ENCODE measurements around the gene ADK.

Gene ADK

DNA sequence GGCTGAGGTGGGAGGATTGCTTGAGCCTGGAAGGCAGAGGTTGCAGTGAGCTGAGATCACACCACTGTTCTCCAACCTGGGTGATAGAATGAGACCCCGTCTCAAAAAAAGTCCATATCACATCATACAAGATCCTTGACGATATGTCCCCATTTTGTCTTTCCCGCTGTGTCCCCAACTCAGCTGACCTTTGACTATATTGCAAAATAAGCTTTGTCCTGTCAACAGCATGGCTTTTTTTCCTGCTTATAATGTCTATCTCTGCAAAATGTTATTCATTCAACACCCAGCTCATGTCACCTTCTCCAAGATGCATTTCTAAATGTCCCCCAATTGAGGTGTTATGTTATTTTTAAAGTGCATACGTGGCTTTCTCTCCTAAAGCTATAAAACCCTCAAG, 539.4 kb downstream of the ADK start:
- no peak for DNase-seq

DNA sequence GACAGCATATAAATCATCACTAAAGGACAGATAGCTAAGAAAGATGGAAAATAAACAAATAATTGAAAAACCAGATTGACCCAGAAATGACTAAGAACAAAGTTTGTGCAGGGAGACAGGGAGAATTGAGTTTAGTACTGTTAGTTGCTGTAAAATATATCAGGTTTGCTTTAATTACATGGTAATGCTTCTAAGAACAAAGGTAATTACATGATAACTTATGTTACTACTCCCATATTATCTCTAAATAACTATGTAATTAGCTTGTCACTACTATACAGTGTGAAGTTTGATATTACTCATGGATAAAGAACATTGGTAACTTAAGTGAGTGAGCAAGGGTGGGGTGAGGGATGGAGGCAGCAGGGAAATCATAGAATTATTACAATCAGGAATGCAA, 540.1 kb downstream of the ADK start:
- no peak for DNase-seq

GRCh38 chr10:74704629-74705357, 553.8 kb downstream of the ADK start:
- no peak for DNase-seq

DNA sequence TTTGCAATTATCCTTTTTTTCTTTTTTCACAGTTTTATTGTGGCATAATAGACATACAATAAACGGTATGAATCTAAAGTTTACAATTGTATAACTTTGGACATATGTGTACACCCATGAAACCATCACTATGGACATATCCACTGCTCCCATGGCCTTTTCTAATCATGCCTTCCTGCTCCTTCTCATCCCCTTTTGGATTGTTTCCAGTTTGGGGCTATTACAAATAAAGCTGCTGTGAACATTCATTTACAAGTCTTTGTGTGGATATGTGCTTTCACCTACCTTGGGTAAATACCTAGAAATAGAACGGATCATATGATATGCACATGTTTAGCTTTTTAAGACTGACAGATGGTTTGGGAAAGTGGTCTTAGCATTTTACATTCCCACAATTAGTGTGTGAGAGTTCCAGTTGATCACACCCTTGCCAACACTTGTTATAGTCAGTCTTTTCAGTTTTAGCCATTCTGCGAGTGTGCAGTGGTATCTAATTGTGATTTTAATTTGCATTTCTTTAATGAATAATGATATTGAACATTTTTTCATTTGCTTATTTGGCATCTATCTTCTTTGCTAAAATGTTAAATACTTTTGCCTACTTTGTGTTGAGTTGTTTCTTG, 554.4 kb downstream of the ADK start:
- no peak for DNase-seq

GRCh38 chr10:74706966-74707365, 555.9 kb downstream of the ADK start:
- DNase-seq: no peak

GRCh38 chr10:74708246-74708645, 557.2 kb downstream of the ADK start:
- DNase-seq: no peak

- no peak for DNase-seq
These were observed 567.2 kb downstream of the ADK start for GRCh38 chr10:74718208-74718607.

- DNase-seq: no peak
These were observed 577.2 kb downstream of the ADK start for GRCh38 chr10:74728225-74728624.

- DNase-seq: no peak
These were observed 579.2 kb downstream of the ADK start for GRCh38 chr10:74730246-74730645.

- DNase-seq: no peak
These were observed 582.6 kb downstream of the ADK start for GRCh38 chr10:74733612-74734011.

DNA sequence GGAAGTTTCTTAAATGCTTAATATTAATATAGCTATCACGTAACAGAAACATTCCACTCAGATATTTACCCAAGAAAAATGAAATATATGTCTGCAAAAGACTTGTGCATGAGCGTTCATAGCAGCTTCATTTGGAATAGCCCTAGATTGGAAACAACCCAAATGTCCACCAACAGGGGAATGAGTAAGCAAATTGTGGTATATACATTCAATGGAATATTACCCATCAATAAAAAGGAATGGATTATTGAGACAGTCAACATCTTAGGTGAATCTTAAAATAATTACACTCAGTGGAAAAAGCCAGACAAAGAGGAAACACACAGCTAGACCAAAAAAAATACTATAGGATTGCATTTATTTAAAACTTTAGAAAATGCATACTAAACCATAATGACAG, 585.0 kb downstream of the ADK start:
- DNase-seq: no peak

GRCh38 chr10:74738052-74738451, 587.0 kb downstream of the ADK start:
- no peak for DNase-seq

DNA sequence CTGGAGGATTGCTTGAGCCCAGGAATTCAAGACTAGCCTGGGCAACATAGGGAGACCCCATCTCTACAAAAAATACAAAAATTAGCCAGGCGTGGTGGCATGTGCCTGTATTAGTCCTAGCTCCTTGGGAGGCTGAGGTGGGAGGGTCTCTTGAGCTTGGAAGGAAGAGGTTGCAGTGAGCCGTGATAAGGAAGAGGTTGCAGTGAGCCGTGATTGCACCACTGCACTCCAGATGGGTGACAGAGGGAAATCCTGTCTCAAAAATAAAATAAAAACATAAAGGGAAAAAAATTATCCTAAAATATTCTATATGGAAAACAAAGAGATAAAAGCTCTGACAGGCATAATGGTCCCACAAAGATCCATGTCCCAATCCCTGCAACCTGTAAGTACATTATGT, 587.5 kb downstream of the ADK start:
- DNase-seq: no peak

- DNase-seq: peak; percentile 13
These were observed 588.1 kb downstream of the ADK start for GRCh38 chr10:74738985-74739567.

DNA sequence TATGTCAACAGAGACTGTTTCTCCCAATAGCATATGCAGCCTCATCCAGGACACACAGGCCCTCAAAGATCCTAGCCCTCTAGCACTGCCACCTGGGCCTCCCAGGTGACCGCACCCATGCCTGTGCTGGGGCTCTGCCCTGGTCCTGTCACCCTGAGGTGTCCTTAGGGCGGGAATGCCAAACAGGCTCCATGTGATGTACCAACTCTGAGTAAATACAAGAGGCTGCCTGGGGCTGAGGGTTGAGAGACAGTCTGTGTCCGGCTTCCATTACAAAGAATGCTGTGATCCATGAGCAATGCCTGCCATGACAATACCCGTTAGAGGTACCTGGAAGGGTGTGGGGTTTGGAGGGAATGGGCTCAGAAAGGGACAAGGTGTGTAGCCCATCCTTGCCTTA, 592.4 kb downstream of the ADK start:
- no peak for DNase-seq

DNA sequence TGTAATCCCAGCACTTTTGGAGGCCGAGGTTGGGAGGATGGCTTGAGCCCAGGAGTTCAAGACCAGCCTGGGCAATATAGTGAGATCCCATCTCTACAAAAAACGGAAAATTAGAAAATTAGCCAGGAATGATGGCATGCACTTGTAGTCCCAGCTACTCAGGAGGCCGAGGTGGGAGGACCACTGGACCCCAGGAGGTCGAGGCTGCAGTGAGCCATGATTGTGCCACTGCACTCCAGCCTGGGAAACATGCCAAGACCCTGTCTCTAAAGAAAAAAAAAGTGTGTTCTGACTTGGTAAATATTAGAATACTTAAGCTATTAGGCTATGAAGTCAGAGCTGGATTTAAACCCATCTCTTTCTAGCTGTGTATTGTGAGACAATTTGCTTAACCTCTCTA, 594.4 kb downstream of the ADK start:
- no peak for DNase-seq

GRCh38 chr10:74746813-74747212, 595.8 kb downstream of the ADK start:
- no peak for DNase-seq

GRCh38 chr10:74748468-74749031, 597.5 kb downstream of the ADK start:
- DNase-seq: no peak

DNA sequence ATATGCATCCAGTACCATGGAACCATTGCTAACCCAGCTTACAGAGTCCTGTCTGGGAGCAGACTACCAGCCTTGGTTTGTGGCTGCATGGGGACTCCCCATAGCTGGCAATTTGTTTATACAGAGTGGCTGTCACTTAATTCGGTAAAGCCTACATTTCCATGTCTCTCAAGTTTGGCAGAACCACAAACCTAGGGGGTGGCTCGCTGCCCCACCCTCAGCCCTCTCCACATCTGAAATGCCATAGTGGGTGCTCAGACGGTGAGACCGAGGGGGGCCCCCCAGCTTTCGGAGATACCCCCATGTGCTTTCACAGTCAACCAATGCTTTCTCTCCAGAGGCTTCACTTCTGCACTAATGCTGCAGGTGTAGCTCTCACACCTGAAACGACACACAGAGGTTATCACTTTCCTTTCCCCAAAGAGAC, 599.8 kb downstream of the ADK start:
- DNase-seq: no peak

DNA sequence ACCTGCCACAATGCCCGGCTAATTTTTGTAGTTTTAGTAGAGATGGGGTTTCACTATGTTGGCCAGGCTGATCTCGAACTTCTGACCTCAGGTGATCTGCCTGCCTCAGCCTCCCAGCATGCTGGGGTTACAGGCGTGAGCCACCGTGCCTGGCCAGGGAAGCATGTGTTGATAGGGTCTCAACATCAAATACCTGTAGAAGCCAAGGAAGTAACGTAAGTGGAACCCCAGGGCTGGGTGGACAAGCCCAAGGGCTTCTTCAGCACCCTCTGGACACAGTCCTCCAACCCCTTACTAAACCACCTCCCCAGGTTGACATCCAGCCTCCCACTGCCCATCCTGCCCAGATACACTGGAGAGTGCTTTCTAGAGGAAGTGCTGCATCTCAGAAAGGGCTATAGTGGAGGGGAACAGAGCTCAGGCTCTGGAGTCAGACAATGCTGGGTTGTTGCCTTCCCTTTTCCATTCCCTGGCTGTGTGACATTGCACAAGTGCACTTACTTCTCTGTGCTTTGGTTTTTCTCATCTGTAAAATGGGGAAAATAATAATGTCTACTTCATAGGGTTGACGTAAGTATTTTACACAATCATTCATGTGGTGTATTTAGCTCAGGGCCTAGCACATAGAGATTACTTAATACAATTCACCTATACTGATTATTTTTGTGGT, 601.5 kb downstream of the ADK start:
- no peak for DNase-seq

GRCh38 chr10:74753442-74754211, 602.6 kb downstream of the ADK start:
- DNase-seq: no peak

GRCh38 chr10:74754381-74754821, 603.4 kb downstream of the ADK start:
- no peak for DNase-seq

GRCh38 chr10:74755273-74755672, 604.3 kb downstream of the ADK start:
- DNase-seq: no peak
